Coronary artery (tissue), 2 donors: ENCODE measurements around the gene TRIM44.

ENCODE experiments used
- DNase-seq: peaks from one replicate; pipeline ENCODE4 v3.0.0-alpha.2; 2017; ENCODE audit warnings: low spot score
- H3K27ac ChIP-seq, 2 donors: fragments of 200-600 bp; sonication (generic); one replicate each; pipeline ENCODE4 v1.5.1; 2016 to 2019
- H3K4me3 ChIP-seq: fragments of 200-600 bp; sonication (generic); 2 replicates; pipeline ENCODE4 v1.5.1; 2016; ENCODE audit warnings: mild to moderate bottlenecking, moderate library complexity
- CTCF ChIP-seq: fragments of 200-600 bp; sonication (generic); IDR thresholded peaks from one replicate; pipeline ENCODE4 v1.5.1; 2019; ENCODE audit warnings: antibody characterized with exemption

TRIM44 gene

GRCh38 chr11:35742707-35743454 lies 80.3 kb downstream of the TRIM44 start:
- H3K4me3 ChIP-seq = no peak overlapping the region
- DNase-seq = no peak
- TF ChIP-seq CTCF = no peak
- H3K27ac ChIP-seq = no peak overlapping the region

- Histone ChIP-seq H3K27ac (no peak overlapping the region), H3K4me3 (no peak overlapping the region)
- TF ChIP-seq CTCF = no peak
These were observed 84.0 kb downstream of the TRIM44 start for GRCh38 chr11:35746356-35747153.

GRCh38 chr11:35747668-35748067 lies 85.1 kb downstream of the TRIM44 start:
- Histone ChIP-seq H3K4me3 (no peak overlapping the region), H3K27ac (no peak overlapping the region)
- no peak for TF ChIP-seq CTCF
- DNase-seq = no peak

More at GRCh38 chr11:35746356-35747153, 84.0 kb downstream of the TRIM44 start:
- DNase-seq = no peak

- TF ChIP-seq CTCF = no peak
- no peak overlapping the region for H3K27ac ChIP-seq
These were observed 86.1 kb downstream of the TRIM44 start for GRCh38 chr11:35748644-35749043.

GRCh38 chr11:35750315-35750714 lies 87.7 kb downstream of the TRIM44 start:
- Histone ChIP-seq H3K27ac (no peak overlapping the region), H3K4me3 (no peak overlapping the region)
- no peak for DNase-seq
- TF ChIP-seq CTCF = no peak

More at GRCh38 chr11:35748644-35749043, 86.1 kb downstream of the TRIM44 start:
- no peak for DNase-seq
- H3K4me3 ChIP-seq = no peak overlapping the region

- no peak overlapping the region for H3K4me3 ChIP-seq
- no peak for DNase-seq
- no peak for TF ChIP-seq CTCF
- no peak overlapping the region for H3K27ac ChIP-seq
These were observed 88.5 kb downstream of the TRIM44 start for GRCh38 chr11:35750981-35751663.
